Keratinocyte (primary cell): ENCODE data around the gene SYCN.

Experiments used
- CTCF ChIP-seq, 3 experiments: IDR thresholded peaks in 1 of 3; conservative IDR thresholded peaks in 1 of 3; optimal IDR thresholded peaks in 1 of 3; 2 replicates in 2 of 3; 3 replicates in 1 of 3; pipeline versions ENCODE3 to v1.5.1; 2011; ENCODE audit warnings: low read length in 3 of 3, mild to moderate bottlenecking in 3 of 3, moderate library complexity in 2 of 3, control low read depth in 1 of 3, inconsistent platforms in 1 of 3; ENCODE audit not compliant: insufficient read depth in 2 of 3; ENCODE audit errors: extremely low read depth in 1 of 3
- EZH2 ChIP-seq: IDR thresholded peaks from one replicate; pipeline ENCODE4 v1.6.1; 2012; ENCODE audit warnings: inconsistent platforms, mild to moderate bottlenecking, low read length, moderate library complexity

DNA sequence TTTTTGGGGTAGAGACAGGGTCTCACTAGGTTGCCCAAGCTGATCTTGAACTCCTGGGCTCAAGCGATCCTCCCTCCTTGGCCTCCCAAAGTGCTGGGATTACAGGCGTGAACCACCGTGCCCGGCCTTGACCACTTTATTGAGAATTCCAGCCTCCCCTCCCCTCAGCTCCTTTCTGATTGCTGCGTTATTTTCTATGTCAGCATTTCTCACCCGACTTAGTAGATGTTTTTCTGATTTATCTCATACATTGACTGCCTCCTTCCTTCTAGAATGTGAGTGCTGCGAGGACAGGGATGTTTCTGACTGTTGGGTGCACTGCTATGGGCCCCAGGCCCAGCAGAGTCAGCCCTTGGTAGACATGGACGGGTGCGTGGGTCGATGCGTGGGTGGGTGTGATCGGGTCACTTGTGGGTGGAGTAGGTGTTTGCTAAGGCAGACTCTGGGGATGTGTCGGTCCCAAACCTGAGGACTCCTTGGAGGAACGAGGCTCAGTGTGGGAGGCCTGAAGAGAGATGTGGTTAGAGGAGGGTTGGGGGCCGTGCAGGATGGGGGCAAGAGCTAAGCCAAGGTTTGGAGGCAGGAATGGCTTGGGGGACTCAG, 41.5 kb downstream of the SYCN start:
- TF ChIP-seq CTCF (optimal IDR thresholded peaks at IDR 0.05 in 1 of 3, IDR thresholded peaks at IDR 0.05 in 1 of 3, conservative IDR thresholded peaks at IDR 0.05 in 1 of 3; ENCODE audit: extremely low read depth in 1 of 3, insufficient read depth in 2 of 3, low read length in 3 of 3) (no peak), EZH2 (no peak)
